ENCODE measurements around the gene PSMF1.
"Not testable (repeated sequence)": the region's sequence is repeated elsewhere in the genome, so short reads cannot be mapped to it uniquely, and the experiment has no call there.

PSMF1 gene

GRCh38 chr20:1216527-1217427 lies 98.4 kb downstream of the PSMF1 start:
- not testable (repeated sequence) for DNase-seq

All from NCI-H2227 treated with DMSO at 0.1 percent for 48 hours (cell line).